GM12891 (cell line): ENCODE results near the gene PNISR.

ENCODE experiments used
- DNase-seq: peaks from one replicate; pipeline ENCODE4 v3.0.0; 2011; ENCODE audit warnings: low spot score; ENCODE audit not compliant: insufficient read length
- FAIRE-seq: peaks from 2 replicates; lab custom pipeline; 2011; peaks lifted over from hg19 to GRCh38; lab: Jason Lieb, UNC
- PAX5 ChIP-seq: IDR thresholded peaks from 2 replicates; pipeline ENCODE4 v1.6.1; 2011; ENCODE audit warnings: low read length, moderate library complexity, mild to moderate bottlenecking; ENCODE audit not compliant: insufficient read depth, severe bottlenecking
- POLR2A ChIP-seq: IDR thresholded peaks from 2 replicates; pipeline ENCODE4 v1.6.1; 2011; ENCODE audit warnings: low read depth, low read length, control low read depth
- POLR2AphosphoS5 ChIP-seq: IDR thresholded peaks from 2 replicates; pipeline ENCODE4 v1.6.1; 2011; ENCODE audit warnings: low read depth, low read length, control low read depth
- POU2F2 ChIP-seq: IDR thresholded peaks from 2 replicates; pipeline ENCODE4 v1.6.1; 2011; ENCODE audit warnings: low read depth, mild to moderate bottlenecking, control low read depth, low read length, moderate library complexity
- SPI1 ChIP-seq: IDR thresholded peaks from 2 replicates; pipeline ENCODE4 v1.6.1; 2011; ENCODE audit warnings: low read depth, low read length, control low read depth
- TAF1 ChIP-seq: IDR thresholded peaks from 2 replicates; pipeline ENCODE4 v1.6.1; 2011; ENCODE audit warnings: low read depth, low read length, control low read depth

Gene PNISR

DNA sequence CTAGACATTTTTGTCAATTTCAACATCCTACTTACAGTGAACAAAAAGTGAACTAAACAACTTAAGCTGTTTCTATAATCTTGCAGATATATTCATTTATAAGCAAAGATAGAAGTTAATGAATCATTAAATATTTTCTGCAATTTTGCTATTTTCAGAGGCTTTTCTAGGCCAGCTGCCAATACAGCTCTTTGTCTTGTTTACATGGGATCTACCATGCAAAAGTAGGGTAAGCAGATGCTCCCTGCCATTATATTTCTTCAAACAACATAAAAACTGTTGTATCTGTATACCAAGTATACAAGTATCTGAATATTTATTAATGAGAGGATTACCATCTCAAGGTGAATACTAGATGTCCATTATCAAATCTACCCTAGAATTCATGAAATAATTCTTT, 15.4 kb downstream of the PNISR start:
- FAIRE-seq (no peak), DNase-seq (no peak)
- no peak for TF ChIP-seq POLR2AphosphoS5
- no peak for TF ChIP-seq SPI1
- TF ChIP-seq POLR2A: no peak
- no peak for TF ChIP-seq POU2F2
- no peak for TF ChIP-seq PAX5
- no peak for TF ChIP-seq TAF1

DNA sequence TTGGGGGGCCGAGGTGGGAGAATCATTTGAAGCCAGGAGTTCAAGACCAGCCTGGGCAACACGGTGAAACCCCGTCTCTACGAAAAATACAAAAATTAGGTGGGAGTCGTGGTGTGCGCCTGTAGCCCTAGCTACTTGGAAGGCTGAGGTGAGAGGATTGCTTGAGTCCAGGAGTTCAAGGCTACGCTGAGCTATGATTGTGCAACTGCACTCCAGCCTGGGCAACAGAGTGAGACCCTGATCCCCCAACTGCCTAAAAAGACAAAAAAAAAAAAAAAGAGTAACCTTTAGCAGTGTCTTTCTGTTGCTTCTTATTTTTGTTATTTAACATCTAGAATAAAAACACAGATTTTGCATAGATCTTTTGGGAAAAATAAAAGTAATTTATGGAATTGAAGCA, 18.0 kb downstream of the PNISR start:
- DNase-seq (no peak), FAIRE-seq (no peak)

DNA sequence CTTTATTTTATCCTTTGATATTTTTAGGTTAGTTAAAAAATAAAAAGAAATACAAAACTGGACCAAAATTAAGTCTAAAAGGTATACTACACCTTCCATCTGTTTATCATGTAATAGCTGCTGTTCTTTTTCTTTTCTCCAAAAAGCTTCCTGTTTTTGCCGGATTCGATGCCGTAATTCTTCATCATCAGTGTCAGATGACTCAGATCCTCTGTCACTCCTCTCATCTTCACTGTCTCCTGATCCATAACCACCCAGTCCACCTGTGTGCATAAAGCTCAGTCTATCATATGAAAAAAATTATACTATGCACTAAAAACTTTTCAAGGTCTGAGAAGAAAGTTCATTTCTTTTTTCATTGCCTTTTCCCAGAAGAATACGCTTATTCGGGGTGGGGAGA, 22.7 kb downstream of the PNISR start:
- no peak for TF ChIP-seq POLR2AphosphoS5
- no peak for TF ChIP-seq POU2F2
- TF ChIP-seq POLR2A: no peak
- no peak for TF ChIP-seq SPI1
- no peak for TF ChIP-seq PAX5
- TF ChIP-seq TAF1: no peak
- FAIRE-seq (no peak), DNase-seq (no peak)

More for the DNA sequence above, 18.0 kb downstream of the PNISR start:
- TF ChIP-seq PAX5: no peak
- TF ChIP-seq TAF1: no peak
- no peak for TF ChIP-seq POLR2AphosphoS5
- no peak for TF ChIP-seq POLR2A
- TF ChIP-seq POU2F2: no peak
- no peak for TF ChIP-seq SPI1

DNA sequence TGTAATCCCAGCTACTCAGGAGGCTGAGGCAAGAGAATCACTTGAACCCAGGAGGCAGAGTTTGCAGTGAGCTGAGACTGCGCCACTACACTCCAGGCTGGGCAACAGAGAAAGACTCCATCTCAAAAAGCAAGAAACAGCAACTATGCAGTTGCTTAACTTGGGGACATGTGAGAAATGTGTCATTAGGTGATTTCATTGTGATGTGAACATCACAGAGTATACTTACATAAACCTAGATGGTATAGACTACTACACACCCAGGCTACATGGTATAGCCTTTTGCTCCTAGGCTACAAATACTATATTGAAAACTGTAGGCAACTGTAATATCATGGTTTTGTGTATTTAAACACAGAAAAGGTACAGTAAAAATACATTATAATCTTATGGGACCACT, 27.8 kb downstream of the PNISR start:
- no peak for FAIRE-seq
- no peak for DNase-seq

DNA sequence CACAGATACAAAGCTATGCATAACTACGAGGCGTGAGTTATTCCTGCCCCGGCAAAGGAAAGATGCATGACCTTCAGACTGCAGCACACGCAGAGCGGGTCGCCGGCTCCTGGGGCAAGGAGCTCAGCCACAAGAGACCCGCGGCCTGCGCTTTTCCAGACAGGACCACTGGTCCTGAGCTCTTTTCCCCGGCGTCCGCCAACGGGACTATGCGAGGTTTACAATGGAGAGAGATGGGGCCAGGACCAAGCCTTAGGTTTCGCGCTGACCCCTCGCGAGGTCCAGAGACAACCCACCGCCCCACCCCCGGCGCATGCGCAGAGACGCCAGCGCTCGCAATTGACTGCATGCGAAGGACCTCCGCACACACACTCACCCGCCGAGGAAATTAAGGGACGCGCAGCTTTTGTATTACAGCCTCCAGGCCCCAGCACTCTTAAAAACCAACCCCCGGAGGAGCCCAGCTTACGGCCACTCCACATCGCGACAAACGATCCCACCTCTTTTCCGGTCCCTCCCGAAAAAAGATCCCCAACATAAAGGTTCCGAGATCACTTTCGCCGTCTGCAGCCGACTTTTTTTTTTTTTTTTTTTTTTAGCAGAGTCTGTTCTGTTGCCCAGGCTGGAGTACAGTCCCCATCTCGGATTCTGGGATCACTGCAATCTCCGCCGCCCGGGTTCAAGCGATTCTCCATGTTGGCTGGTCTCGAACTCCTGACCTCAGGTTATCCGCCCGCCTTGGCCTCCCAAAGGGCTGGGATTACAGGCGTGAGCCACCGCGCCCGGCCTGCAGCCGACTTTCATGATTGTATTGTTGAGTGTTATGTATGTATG, 31.2 kb downstream of the PNISR start, which contains the start of gene COQ3:
TSS of gene COQ3 (minus strand) at position 498 of the 834 bp plus-strand sequence. CDS start at position 482, 16 bp downstream.
- DNase-seq: peak; percentile 66
- FAIRE-seq: peak; percentile 90

More for the DNA sequence above, 27.8 kb downstream of the PNISR start:
- TF ChIP-seq TAF1 (no peak), POLR2AphosphoS5 (no peak), PAX5 (no peak), POU2F2 (no peak), SPI1 (no peak), POLR2A (no peak)

DNA sequence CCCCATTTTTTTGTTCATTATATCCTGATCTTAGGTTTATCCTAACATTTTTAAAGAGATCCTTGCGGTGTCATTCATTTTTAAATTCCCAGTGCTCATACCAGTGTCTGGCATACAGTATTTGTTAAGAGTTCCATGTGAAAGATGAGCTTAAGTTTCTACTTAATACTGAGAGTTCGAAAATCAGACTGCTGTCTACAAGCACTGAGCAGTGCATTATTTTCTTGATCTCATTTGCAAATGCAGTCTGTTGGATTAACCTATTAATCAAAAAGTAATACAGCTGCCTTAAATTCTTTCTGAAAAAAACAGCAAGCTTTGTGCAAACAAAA, 31.8 kb downstream of the PNISR start:
- no peak for FAIRE-seq
- no peak for TF ChIP-seq PAX5
- no peak for TF ChIP-seq TAF1
- no peak for TF ChIP-seq POU2F2
- no peak for TF ChIP-seq POLR2AphosphoS5
- no peak for TF ChIP-seq POLR2A
- peak; percentile 2 for DNase-seq

More for the DNA sequence above, 31.2 kb downstream of the PNISR start, which contains the start of gene COQ3:
- peak; percentile 73; the same call in 1 of the 2 replicates for TF ChIP-seq POLR2AphosphoS5
- TF ChIP-seq PAX5: no peak
- peak; percentile 47; the same call in 1 of the 2 replicates for TF ChIP-seq POU2F2
- TF ChIP-seq TAF1: peak; percentile 74
- peak; percentile 72 for TF ChIP-seq POLR2A
- TF ChIP-seq SPI1: no peak

DNA sequence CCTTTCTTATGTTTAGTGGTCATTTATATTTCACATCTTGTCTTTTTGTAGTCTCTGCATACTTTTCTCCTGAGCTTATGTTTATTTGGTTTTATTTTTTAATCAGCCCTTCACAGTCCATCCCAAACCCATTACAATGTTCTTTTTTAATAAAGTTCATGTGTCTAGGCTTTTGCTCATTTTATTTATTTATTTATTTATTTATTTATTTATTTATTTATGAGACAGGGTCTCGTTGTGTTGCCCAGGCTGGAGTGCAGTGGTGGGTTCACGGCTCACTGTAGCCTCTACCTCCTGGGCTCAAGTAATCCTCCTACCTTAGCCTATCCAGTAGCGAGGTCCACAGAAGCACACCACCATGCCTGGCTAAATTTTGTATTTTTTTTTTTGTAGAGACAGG, 34.2 kb downstream of the PNISR start:
- no peak for DNase-seq
- TF ChIP-seq TAF1 (no peak), POLR2AphosphoS5 (no peak), PAX5 (no peak), POU2F2 (no peak)
- no peak for FAIRE-seq

DNA sequence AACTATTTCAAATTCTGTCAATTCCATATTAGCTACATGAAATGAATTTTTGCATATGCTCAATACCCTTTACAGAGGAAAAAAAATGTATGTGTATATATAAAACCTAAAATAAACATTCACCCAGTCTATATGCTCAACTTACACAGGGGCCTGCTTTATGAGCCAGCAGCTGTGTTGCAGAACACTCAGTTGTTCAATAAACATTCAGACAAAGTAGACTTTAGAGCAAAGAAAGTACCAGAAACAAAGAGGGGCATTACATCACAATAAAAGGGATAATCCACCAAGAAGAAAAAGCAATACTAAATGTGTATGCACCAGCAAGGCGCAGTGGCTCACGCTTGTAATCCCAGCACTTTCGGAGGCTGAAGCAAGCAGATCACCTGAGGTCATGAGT, 40.6 kb downstream of the PNISR start:
- DNase-seq: no peak
- TF ChIP-seq POU2F2 (no peak), SPI1 (no peak), TAF1 (no peak), POLR2AphosphoS5 (no peak), POLR2A (no peak), PAX5 (no peak)
- no peak for FAIRE-seq

DNA sequence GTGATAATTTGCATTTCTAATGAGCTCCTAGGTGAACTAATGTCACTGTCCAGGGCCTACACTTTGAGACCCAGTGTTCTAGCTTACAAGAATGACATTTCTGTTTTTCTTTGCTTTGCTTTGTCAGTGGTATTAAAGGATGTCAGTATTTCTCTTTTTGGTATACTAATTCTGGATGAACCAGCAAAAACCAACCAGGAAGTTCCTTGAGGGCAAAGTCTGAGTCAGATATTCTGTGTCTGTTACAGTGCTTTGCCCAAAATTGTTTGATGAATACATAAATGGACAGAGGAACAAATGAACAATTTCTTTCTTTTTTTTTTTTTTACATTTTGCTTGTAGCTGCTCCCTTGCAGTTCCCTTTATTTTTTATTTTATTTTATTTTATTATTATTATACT, 46.5 kb downstream of the PNISR start:
- FAIRE-seq: no peak
- TF ChIP-seq POLR2AphosphoS5 (no peak), POLR2A (no peak), SPI1 (no peak), POU2F2 (no peak), TAF1 (no peak), PAX5 (no peak)
- no peak for DNase-seq
